Measurements from ENCODE around the gene NPHS1. TPM values are rescaled to one million over a fixed set of nuclear protein-coding genes. Genes with fewer than 3 reads are reported as not detected.

The NPHS1 gene
- total RNA-seq, 1 donor from 2014 or later: not detected

DNA sequence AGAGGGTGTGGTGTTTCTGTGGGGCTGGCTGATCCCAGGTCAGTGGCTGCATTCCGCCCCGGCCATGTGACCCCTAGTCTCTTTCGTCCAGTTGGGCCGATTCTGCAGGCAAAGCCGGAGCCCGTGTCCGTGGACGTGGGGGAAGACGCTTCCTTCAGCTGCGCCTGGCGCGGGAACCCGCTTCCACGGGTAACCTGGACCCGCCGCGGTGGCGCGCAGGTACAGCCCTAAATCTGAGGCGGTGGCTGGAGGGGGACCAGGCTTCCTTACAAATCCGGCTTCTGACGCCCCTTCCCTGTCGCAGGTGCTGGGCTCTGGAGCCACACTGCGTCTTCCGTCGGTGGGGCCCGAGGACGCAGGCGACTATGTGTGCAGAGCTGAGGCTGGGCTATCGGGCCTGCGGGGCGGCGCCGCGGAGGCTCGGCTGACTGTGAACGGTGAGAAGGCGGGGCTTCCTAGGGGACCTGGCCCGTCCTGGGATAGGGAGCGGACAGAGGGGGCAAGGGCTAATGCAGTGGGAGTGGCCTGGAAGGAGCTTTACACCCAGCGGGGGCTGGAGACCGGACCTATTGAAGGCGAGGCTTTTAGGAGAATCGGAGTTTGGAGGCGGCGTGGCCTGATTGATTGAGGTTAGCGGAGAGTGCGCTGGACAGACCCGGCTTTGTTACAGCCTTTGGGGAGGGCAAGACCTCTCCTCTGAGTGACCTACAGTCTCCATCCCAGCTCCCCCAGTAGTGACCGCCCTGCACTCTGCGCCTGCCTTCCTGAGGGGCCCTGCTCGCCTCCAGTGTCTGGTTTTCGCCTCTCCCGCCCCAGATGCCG, 8.7 kb upstream of the NPHS1 start:
- TF ChIP-seq, protein P1, sequence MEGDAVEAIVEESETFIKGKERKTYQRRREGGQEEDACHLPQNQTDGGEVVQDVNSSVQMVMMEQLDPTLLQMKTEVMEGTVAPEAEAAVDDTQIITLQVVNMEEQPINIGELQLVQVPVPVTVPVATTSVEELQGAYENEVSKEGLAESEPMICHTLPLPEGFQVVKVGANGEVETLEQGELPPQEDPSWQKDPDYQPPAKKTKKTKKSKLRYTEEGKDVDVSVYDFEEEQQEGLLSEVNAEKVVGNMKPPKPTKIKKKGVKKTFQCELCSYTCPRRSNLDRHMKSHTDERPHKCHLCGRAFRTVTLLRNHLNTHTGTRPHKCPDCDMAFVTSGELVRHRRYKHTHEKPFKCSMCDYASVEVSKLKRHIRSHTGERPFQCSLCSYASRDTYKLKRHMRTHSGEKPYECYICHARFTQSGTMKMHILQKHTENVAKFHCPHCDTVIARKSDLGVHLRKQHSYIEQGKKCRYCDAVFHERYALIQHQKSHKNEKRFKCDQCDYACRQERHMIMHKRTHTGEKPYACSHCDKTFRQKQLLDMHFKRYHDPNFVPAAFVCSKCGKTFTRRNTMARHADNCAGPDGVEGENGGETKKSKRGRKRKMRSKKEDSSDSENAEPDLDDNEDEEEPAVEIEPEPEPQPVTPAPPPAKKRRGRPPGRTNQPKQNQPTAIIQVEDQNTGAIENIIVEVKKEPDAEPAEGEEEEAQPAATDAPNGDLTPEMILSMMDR (IDR thresholded peaks at IDR 0.05): no peak
- TF ChIP-seq POLR2A (IDR thresholded peaks at IDR 0.05): no peak
- no peak for TF ChIP-seq POLR2AphosphoS5 (IDR thresholded peaks at IDR 0.05; ENCODE audit: insufficient read depth in 1 of 2, low read depth in 1 of 2)
- Histone ChIP-seq H3K4me3 (no peak overlapping the region), H3K9me3 (no peaks in the 10 kb centered on the region), H3K27ac (no peak overlapping the region), H3K36me3 (no peaks in the 10 kb centered on the region), H3K4me1 (peaks cover 13% of the 10 kb centered on the region), H3K27me3 (peaks cover 9% of the 10 kb centered on the region)
- DNase-seq (ENCODE audit: extremely low spot score in 2 of 2): no peak
- intact Hi-C loops (cut with DNase I): no loop called here

DNA sequence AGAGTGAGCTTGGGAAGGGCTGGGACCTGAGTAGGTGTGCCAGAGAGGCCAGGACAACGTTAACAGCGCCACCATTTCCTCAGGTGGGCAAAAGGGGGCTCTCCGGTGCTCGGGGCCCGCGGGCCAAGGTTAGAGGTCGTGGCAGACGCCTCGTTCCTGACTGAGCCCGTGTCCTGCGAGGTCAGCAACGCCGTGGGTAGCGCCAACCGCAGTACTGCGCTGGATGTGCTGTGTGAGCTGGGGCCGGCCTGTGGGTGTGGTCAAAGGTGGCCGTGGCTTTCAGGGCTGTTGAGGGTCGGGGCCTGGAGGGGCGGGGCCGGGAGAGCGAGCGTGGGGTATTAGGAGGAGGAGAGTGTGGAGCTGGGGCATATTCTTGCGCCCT, 8.1 kb upstream of the NPHS1 start:
- no peak for DNase-seq (ENCODE audit: extremely low spot score in 2 of 2)
- H3K9me3 ChIP-seq: no peaks in the 10 kb centered on the region
- peaks cover 10% of the 10 kb centered on the region for H3K27me3 ChIP-seq
- H3K27ac ChIP-seq: no peak overlapping the region
- no peak overlapping the region for H3K4me3 ChIP-seq
- TF ChIP-seq, protein P1 (IDR thresholded peaks at IDR 0.05): no peak
- TF ChIP-seq POLR2A (IDR thresholded peaks at IDR 0.05) (no peak), POLR2AphosphoS5 (IDR thresholded peaks at IDR 0.05; ENCODE audit: insufficient read depth in 1 of 2, low read depth in 1 of 2) (no peak)
- H3K4me1 ChIP-seq: peaks cover 15% of the 10 kb centered on the region
- intact Hi-C loops (cut with DNase I): no loop called here
- no peaks in the 10 kb centered on the region for H3K36me3 ChIP-seq

DNA sequence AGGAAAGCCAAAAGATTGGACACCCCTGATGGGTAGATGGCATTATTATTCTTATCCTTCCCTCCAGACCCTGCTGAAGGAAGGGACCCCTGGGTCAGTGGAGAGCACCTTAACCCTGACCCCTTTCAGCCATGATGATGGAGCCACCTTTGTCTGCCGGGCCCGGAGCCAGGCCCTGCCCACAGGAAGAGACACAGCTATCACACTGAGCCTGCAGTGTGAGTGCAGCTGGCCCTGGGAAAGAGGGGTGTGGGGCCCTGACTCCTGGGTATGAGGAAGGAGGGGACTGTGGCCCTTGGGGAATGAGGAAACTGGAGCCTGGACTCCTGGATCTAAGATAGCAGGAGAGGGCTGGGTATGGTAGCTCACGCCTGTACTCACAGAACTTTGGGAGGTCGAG, 7.1 kb upstream of the NPHS1 start:
- Histone ChIP-seq H3K4me3 (no peak overlapping the region), H3K4me1 (peaks cover 15% of the 10 kb centered on the region), H3K36me3 (no peaks in the 10 kb centered on the region), H3K27ac (no peak overlapping the region), H3K9me3 (no peaks in the 10 kb centered on the region), H3K27me3 (peaks cover 10% of the 10 kb centered on the region)
- intact Hi-C loops (cut with DNase I): no loop called here
- TF ChIP-seq POLR2A (IDR thresholded peaks at IDR 0.05): no peak
- TF ChIP-seq, protein P1 (IDR thresholded peaks at IDR 0.05): no peak
- no peak for TF ChIP-seq POLR2AphosphoS5 (IDR thresholded peaks at IDR 0.05; ENCODE audit: insufficient read depth in 1 of 2, low read depth in 1 of 2)
- DNase-seq (ENCODE audit: extremely low spot score in 2 of 2): no peak

DNA sequence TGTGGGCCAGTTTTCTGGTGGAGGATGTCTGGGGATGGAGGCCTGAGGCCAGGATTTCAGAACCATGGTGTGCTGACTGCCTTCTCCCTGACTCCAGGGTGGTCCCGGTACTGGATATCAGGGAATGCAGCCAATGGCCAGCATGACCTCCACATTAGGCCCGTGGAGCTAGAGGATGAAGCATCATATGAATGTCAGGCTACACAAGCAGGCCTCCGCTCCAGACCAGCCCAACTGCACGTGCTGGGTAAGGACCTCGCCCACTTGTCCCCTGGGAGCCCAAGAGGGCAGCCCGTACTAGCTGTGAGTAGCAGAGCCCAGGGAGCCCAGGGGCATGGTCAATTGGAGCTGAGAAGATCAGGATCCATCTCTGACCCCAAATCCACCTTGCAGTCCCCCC, 6.0 kb upstream of the NPHS1 start:
- intact Hi-C loops (cut with DNase I): no loop called here
- Histone ChIP-seq H3K4me1 (peaks cover 15% of the 10 kb centered on the region), H3K27ac (no peak overlapping the region), H3K27me3 (peaks cover 10% of the 10 kb centered on the region), H3K9me3 (no peaks in the 10 kb centered on the region), H3K4me3 (no peak overlapping the region), H3K36me3 (no peaks in the 10 kb centered on the region)
- TF ChIP-seq POLR2AphosphoS5 (IDR thresholded peaks at IDR 0.05; ENCODE audit: insufficient read depth in 1 of 2, low read depth in 1 of 2) (no peak), POLR2A (IDR thresholded peaks at IDR 0.05) (no peak)
- TF ChIP-seq, protein P1 (IDR thresholded peaks at IDR 0.05): no peak
- DNase-seq (ENCODE audit: extremely low spot score in 2 of 2): no peak

DNA sequence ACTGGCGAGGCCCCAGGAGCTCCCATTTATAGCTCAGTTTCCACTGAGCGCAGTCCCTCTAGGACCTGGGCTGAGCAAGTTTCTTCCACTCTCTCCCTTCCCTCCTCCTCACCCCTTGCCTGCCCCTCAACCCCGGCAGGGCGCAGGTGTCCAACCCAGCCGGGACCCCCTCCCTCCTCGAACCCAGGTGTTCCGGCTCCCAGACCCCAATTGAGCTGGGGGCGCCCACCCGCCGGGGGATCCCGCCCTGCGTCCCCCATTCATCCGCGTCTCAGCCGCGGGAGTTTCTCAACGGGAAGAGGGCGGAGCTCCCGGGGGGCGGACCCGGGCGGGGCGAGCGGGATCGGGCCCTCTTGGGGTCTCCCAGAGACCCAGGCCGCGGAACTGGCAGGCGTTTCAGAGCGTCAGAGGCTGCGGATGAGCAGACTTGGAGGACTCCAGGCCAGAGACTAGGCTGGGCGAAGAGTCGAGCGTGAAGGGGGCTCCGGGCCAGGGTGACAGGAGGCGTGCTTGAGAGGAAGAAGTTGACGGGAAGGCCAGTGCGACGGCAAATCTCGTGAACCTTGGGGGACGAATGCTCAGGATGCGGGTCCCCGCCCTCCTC, 4.3 kb upstream of the NPHS1 start, which contains the start of gene KIRREL2:
TSS of gene KIRREL2 (plus strand) at position 366 of the 604 bp plus-strand sequence. CDS start at position 575, 209 bp downstream.
- no peak for DNase-seq (ENCODE audit: extremely low spot score in 2 of 2)
- TF ChIP-seq POLR2A (IDR thresholded peaks at IDR 0.05): no peak
- TF ChIP-seq, protein P1 (IDR thresholded peaks at IDR 0.05): no peak
- Histone ChIP-seq H3K4me1 (peaks cover 15% of the 10 kb centered on the region), H3K4me3 (peak within 1 kb of the TSS; percentile 30 to 41), H3K9me3 (no peaks in the 10 kb centered on the region), H3K27me3 (peaks cover 10% of the 10 kb centered on the region), H3K36me3 (no peaks in the 10 kb centered on the region), H3K27ac (no peak within 1 kb of the TSS)
- intact Hi-C loops (cut with DNase I): no loop called here

Data from vagina (tissue), 2 donors.